H1 (cell line): ENCODE measurements around the gene KLF4. TPM values are rescaled to one million over a fixed set of nuclear protein-coding genes. Genes with fewer than 3 reads are reported as not detected.

Source experiments
- BCL11A ChIP-seq, 2 experiments: IDR thresholded peaks; one replicate each; pipeline ENCODE4 v1.6.1; 2011; ENCODE audit warnings: low read depth in 2 of 2, low read length in 2 of 2, mild to moderate bottlenecking in 2 of 2
- CHD7 ChIP-seq: fragments of 300-600 bp; sonication (generic); IDR thresholded peaks from 2 replicates; pipeline ENCODE4 v1.7.1; 2012; ENCODE audit warnings: low read length, moderate library complexity, mild to moderate bottlenecking, inconsistent platforms; ENCODE audit not compliant: insufficient replicate concordance
- EGR1 ChIP-seq: IDR thresholded peaks from 2 replicates; pipeline ENCODE4 v1.6.1; 2011; ENCODE audit warnings: low read depth, low read length, borderline replicate concordance
- POLR2A ChIP-seq, 2 experiments: IDR thresholded peaks; 1 replicate in 1 of 2; 2 replicates in 1 of 2; pipeline ENCODE4 v1.6.1; 2011; ENCODE audit warnings: low read depth in 2 of 2, low read length in 2 of 2, mild to moderate bottlenecking in 2 of 2; ENCODE audit errors: control extremely low read depth in 1 of 2
- RFX5 ChIP-seq: IDR thresholded peaks from 2 replicates; pipeline ENCODE4 v1.6.1; 2011; ENCODE audit warnings: low read depth, low read length, improper control_type of control experiment, borderline replicate concordance
- RNF2 ChIP-seq: fragments of 200-900, 300-1000 bp; sonication (generic); IDR thresholded peaks from 2 replicates; pipeline ENCODE4 v1.7.1; 2016; ENCODE audit warnings: borderline replicate concordance, low read depth, mild to moderate bottlenecking, antibody characterized with exemption, low read length; ENCODE audit not compliant: poor library complexity, severe bottlenecking; ENCODE audit errors: missing control alignments
- SIRT6 ChIP-seq: IDR thresholded peaks from one replicate; pipeline ENCODE4 v1.7.1; 2012; ENCODE audit warnings: low read length, inconsistent platforms
- SP1 ChIP-seq: IDR thresholded peaks from 2 replicates; pipeline ENCODE4 v1.6.1; 2011; ENCODE audit warnings: low read depth, low read length
- SRF ChIP-seq: IDR thresholded peaks from 2 replicates; pipeline ENCODE4 v1.6.1; 2011; ENCODE audit warnings: mild to moderate bottlenecking, low read depth, low read length, moderate library complexity
- TAF1 ChIP-seq: IDR thresholded peaks from 2 replicates; pipeline ENCODE4 v1.6.1; 2011; ENCODE audit warnings: mild to moderate bottlenecking, low read depth, low read length
- TBP ChIP-seq: IDR thresholded peaks from 2 replicates; pipeline ENCODE4 v1.6.1; 2011; ENCODE audit warnings: low read depth, low read length, improper control_type of control experiment
- polyA plus RNA-seq, 7 experiments: library from polyadenylated mRNA; depleted of rRNA in 3 of 7; stranded (reverse) in 5 of 7; unstranded in 2 of 7; fragments of >200 nt in 5 of 7; fragments of 200-250 nt in 2 of 7; gene quantifications; 1 replicate in 5 of 7; 2 replicates in 1 of 7; 4 replicates in 1 of 7; pipeline versions ENCODE4 v1.2.1 to v1.2.3, GENCODE V29; 2011 to 2013; ENCODE audit warnings: missing spikeins in 2 of 7, mixed read lengths in 2 of 7
- total RNA-seq: library from RNA; stranded (reverse); fragmentation: NEBNext Ultra II Directional; extraction: Animal tissue kit (Norgen Biotek cat#: 25700); gene quantifications from 2 replicates; pipeline ENCODE4 v1.2.1, GENCODE V29; 2021

The KLF4 gene
- total and polyA plus RNA-seq, 2 of the 8 experiments (the other 6 are each of a cell fraction or from before 2014, with no cell fraction given), result 0.77 to 2.8 TPM

- no peak for TF ChIP-seq CHD7
- TF ChIP-seq POLR2A (IDR thresholded peaks at IDR 0.05; ENCODE audit: control extremely low read depth in 1 of 2, low read depth in 2 of 2, low read length in 2 of 2), result no peak
- TF ChIP-seq EGR1, result no peak
- no peak for TF ChIP-seq SRF
- TF ChIP-seq RFX5, result no peak
- no peak for TF ChIP-seq BCL11A (IDR thresholded peaks at IDR 0.05; ENCODE audit: low read depth in 2 of 2, low read length in 2 of 2)
- no peak for TF ChIP-seq TBP
- no peak for TF ChIP-seq RNF2
- no peak for TF ChIP-seq SIRT6
- no peak for TF ChIP-seq TAF1
- no peak for TF ChIP-seq SP1
These were observed 28.7 kb upstream of the KLF4 start (continued) for GRCh38 chr9:107518037-107518807.
